Measurements from ENCODE around the gene NTN3. TPM values are rescaled to one million over a fixed set of nuclear protein-coding genes. Genes with fewer than 3 reads are reported as not detected.

The NTN3 gene
- polyA plus RNA-seq, 1 experiment, result 0.38 TPM

DNA sequence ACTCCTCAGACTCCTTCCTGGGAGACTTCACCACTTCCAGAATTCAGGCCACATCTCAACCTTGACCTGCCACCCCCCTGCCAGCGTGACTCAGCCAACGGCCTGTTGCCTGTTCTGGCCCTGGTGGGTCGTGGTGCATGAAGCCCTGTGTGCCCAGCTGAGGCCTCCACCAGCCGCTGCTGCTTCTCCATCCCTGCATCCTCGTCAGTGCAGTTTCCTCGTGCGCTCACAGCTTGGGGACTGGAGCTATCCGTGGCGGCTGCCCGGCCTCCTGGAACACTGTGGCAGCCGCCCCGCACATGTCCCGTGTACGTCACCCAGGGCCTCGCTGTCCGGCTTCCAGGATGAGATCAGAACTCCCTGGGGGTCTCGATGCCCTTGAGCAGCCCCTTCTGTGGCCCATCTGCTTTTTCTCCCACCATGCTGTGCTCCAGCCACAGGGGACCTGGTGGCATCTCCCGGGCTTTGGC, 19.2 kb upstream of the NTN3 start:
- Histone ChIP-seq H3K4me3 (ENCODE audit: low read depth, low read length) (no peak overlapping the region), H3K27ac (ENCODE audit: low read depth, low read length) (no peak overlapping the region), H3K9me3 (ENCODE audit: control insufficient read depth, insufficient read depth, low read length) (no peaks in the 10 kb centered on the region; the same call in 1 of the 2 replicates), H3K27me3 (ENCODE audit: control insufficient read depth, insufficient read depth, low read length) (no peaks in the 10 kb centered on the region)
- CTCF ChIA-PET, result no interaction called here
- POLR2A ChIA-PET, result no interaction called here
- TF ChIP-seq, protein P1, sequence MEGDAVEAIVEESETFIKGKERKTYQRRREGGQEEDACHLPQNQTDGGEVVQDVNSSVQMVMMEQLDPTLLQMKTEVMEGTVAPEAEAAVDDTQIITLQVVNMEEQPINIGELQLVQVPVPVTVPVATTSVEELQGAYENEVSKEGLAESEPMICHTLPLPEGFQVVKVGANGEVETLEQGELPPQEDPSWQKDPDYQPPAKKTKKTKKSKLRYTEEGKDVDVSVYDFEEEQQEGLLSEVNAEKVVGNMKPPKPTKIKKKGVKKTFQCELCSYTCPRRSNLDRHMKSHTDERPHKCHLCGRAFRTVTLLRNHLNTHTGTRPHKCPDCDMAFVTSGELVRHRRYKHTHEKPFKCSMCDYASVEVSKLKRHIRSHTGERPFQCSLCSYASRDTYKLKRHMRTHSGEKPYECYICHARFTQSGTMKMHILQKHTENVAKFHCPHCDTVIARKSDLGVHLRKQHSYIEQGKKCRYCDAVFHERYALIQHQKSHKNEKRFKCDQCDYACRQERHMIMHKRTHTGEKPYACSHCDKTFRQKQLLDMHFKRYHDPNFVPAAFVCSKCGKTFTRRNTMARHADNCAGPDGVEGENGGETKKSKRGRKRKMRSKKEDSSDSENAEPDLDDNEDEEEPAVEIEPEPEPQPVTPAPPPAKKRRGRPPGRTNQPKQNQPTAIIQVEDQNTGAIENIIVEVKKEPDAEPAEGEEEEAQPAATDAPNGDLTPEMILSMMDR (IDR thresholded peaks at IDR 0.05; ENCODE audit: low read depth, low read length), result no peak
- DNase-seq (ENCODE audit: low read depth, low spot score), result no peak

GRCh38 chr16:2452650-2453049, 18.4 kb upstream of the NTN3 start:
- ChIA-PET POLR2A (no interaction called here), CTCF (no interaction called here)
- no peak overlapping the region for H3K4me3 ChIP-seq (ENCODE audit: low read depth, low read length)
- H3K9me3 ChIP-seq (ENCODE audit: control insufficient read depth, insufficient read depth, low read length), result no peaks in the 10 kb centered on the region; the same call in 1 of the 2 replicates
- TF ChIP-seq, protein P1 (IDR thresholded peaks at IDR 0.05; ENCODE audit: low read depth, low read length), result no peak
- H3K27ac ChIP-seq (ENCODE audit: low read depth, low read length), result no peak overlapping the region
- DNase-seq (ENCODE audit: low read depth, low spot score), result no peak
- no peaks in the 10 kb centered on the region for H3K27me3 ChIP-seq (ENCODE audit: control insufficient read depth, insufficient read depth, low read length)

DNA sequence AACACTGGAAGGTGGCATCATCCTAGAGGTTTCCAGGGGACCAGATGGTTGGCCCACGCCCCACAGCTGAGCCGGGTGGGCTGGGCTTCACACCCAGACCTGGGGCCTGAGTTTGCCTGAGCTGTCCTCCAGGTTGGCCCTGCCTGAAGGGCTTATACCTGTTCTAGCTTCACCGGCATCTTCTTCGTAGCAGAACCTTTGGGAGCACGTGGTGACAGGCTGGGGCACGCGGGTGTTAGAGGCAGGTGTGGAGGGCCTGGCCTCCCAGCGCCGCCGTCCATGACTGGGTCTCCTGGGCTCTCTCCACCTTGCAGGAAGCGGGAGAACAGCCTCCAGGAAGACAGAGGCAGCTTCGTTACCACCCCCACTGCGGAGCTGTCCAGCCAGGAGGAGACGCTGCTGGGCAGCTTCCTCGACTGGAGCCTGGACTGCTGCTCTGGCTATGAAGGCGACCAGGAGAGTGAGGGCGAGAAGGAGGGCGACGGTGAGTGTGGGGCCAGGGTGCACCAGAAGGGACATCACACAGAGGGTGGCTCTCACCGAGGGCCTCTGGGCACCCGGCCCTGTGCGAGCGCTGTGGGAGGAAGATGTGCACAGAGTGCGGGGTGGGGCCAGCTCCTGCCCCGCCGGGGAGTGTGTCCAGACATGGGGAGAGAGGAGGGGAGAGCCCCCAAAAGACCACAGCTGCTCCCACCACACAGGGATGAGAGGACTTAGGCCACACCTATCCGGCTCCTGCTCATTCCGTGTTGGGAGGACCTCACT, 15.8 kb upstream of the NTN3 start:
- no peak for DNase-seq (ENCODE audit: low read depth, low spot score)
- Histone ChIP-seq H3K27ac (ENCODE audit: low read depth, low read length) (no peak overlapping the region), H3K4me3 (ENCODE audit: low read depth, low read length) (no peak overlapping the region), H3K9me3 (ENCODE audit: control insufficient read depth, insufficient read depth, low read length) (no peaks in the 10 kb centered on the region; the same call in 1 of the 2 replicates), H3K27me3 (ENCODE audit: control insufficient read depth, insufficient read depth, low read length) (no peaks in the 10 kb centered on the region)
- CTCF ChIA-PET, result no interaction called here
- POLR2A ChIA-PET, result interaction anchor here (1.4 kb wide), 1 partner anchor 20 kb away, joined by 3 read pairs; the partner anchor contains the start of gene TBC1D24
- TF ChIP-seq, protein P1 (IDR thresholded peaks at IDR 0.05; ENCODE audit: low read depth, low read length), result no peak

- no peaks in the 10 kb centered on the region for H3K27me3 ChIP-seq (ENCODE audit: control insufficient read depth, insufficient read depth, low read length)
- POLR2A ChIA-PET, result interaction anchor here (1.4 kb wide), 1 partner anchor 18 kb away, joined by 3 read pairs; the partner anchor contains the start of gene TBC1D24
- H3K4me3 ChIP-seq (ENCODE audit: low read depth, low read length), result no peak overlapping the region
- CTCF ChIA-PET, result no interaction called here
- no peak overlapping the region for H3K27ac ChIP-seq (ENCODE audit: low read depth, low read length)
- TF ChIP-seq, protein P1 (IDR thresholded peaks at IDR 0.05; ENCODE audit: low read depth, low read length), result no peak
- no peaks in the 10 kb centered on the region for H3K9me3 ChIP-seq (ENCODE audit: control insufficient read depth, insufficient read depth, low read length)
- DNase-seq (ENCODE audit: low read depth, low spot score), result no peak
Measured at GRCh38 chr16:2456551-2457153, 14.4 kb upstream of the NTN3 start.

DNA sequence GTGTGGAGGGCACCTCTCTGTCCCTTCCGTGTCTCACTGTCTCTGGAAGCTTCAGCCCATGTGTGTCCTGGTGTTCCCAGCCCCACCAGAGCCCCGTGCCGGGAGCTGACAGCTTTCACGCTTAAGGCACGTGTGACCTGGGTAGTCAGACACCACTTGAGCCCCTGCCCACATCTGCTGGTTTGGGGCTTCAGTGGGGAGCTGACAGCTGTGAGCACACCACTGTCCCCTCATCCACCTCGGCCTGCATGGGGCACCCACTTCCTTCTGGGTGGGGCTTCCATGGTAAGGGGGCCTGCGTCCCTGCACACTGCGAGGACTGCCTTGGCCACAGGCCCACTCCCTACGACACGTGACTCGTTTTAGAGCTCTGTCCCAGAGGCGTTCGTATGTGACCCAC, 13.8 kb upstream of the NTN3 start:
- ChIA-PET POLR2A (no interaction called here), CTCF (no interaction called here)
- Histone ChIP-seq H3K27me3 (ENCODE audit: control insufficient read depth, insufficient read depth, low read length) (no peaks in the 10 kb centered on the region), H3K4me3 (ENCODE audit: low read depth, low read length) (no peak overlapping the region), H3K9me3 (ENCODE audit: control insufficient read depth, insufficient read depth, low read length) (no peaks in the 10 kb centered on the region), H3K27ac (ENCODE audit: low read depth, low read length) (no peak overlapping the region)
- no peak for DNase-seq (ENCODE audit: low read depth, low spot score)
- TF ChIP-seq, protein P1 (IDR thresholded peaks at IDR 0.05; ENCODE audit: low read depth, low read length), result no peak
